SK-N-SH (cell line): ENCODE results near the gene TMCO4.

Source experiments
- EP300 ChIP-seq, 2 experiments: IDR thresholded peaks; 2 replicates each; pipeline versions ENCODE4 v1.4.0 to v1.6.1; 2012; ENCODE audit warnings: borderline replicate concordance in 1 of 2, low read depth in 1 of 2, low read length in 1 of 2
- MXI1 ChIP-seq: IDR thresholded peaks from 2 replicates; pipeline ENCODE4 v1.6.1; 2012; ENCODE audit warnings: mild to moderate bottlenecking, low read depth, low read length, improper control_type of control experiment
- SMC3 ChIP-seq: IDR thresholded peaks from 2 replicates; pipeline ENCODE4 v1.6.1; 2012; ENCODE audit warnings: low read depth, low read length, improper control_type of control experiment
- TAF1 ChIP-seq: IDR thresholded peaks from 2 replicates; pipeline ENCODE4 v1.6.1; 2012; ENCODE audit warnings: low read depth, mild to moderate bottlenecking, low read length, moderate library complexity, borderline replicate concordance
- TCF12 ChIP-seq: IDR thresholded peaks from 2 replicates; pipeline ENCODE4 v1.4.0; 2012
- YY1 ChIP-seq: IDR thresholded peaks from 2 replicates; pipeline ENCODE4 v1.4.0; 2012; ENCODE audit warnings: low read depth, mild to moderate bottlenecking
- TF ChIP-seq, protein P1 (sequence below): fragments of 200-600 bp; sonication (generic); IDR thresholded peaks from 2 replicates; pipeline ENCODE4 v1.6.1; 2017; ENCODE audit warnings: antibody characterized with exemption, mild to moderate bottlenecking, moderate library complexity
- TF ChIP-seq, protein P2 (sequence below): IDR thresholded peaks from 2 replicates; pipeline ENCODE4 v1.4.0; 2012; ENCODE audit warnings: low read depth

DNA sequence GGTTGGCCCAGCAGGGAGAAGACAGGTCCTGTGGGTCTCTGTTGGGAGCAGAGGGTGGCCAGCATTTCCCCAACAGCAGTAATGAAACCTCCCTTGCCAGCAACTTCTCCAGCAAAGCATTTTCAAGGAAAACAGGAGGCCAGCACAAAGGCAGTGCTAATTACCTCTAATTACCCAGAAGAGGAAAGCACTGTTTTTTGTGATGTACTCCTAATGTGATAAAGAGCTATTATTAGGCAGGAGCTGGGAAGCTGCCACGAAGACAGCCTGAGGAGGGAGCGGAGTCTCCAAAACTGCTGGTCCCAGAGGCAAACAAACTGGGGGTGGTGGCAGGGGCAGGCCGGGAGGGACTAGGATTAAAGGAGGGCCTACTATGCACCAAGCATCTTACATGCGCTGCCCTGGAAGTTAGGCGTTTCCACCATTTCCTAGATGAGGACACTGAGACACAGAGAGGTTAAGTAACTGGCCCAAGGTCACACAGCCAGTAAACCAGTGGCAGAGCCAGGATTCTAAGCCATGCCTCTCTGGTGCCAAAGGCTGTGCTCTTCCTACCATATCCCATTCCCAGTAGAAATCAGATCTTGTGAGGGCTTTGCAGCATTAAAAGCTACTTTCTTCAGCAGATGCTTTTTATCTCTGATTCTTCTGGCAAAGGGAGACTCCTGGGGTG, 110.5 kb downstream of the TMCO4 start:
- TF ChIP-seq YY1 = no peak
- TF ChIP-seq, protein P1, sequence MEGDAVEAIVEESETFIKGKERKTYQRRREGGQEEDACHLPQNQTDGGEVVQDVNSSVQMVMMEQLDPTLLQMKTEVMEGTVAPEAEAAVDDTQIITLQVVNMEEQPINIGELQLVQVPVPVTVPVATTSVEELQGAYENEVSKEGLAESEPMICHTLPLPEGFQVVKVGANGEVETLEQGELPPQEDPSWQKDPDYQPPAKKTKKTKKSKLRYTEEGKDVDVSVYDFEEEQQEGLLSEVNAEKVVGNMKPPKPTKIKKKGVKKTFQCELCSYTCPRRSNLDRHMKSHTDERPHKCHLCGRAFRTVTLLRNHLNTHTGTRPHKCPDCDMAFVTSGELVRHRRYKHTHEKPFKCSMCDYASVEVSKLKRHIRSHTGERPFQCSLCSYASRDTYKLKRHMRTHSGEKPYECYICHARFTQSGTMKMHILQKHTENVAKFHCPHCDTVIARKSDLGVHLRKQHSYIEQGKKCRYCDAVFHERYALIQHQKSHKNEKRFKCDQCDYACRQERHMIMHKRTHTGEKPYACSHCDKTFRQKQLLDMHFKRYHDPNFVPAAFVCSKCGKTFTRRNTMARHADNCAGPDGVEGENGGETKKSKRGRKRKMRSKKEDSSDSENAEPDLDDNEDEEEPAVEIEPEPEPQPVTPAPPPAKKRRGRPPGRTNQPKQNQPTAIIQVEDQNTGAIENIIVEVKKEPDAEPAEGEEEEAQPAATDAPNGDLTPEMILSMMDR = no peak
- no peak for TF ChIP-seq MXI1
- TF ChIP-seq, protein P2, sequence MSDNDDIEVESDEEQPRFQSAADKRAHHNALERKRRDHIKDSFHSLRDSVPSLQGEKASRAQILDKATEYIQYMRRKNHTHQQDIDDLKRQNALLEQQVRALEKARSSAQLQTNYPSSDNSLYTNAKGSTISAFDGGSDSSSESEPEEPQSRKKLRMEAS = no peak
- TF ChIP-seq SMC3 = no peak
- no peak for TF ChIP-seq EP300 (IDR thresholded peaks at IDR 0.05; ENCODE audit: borderline replicate concordance in 1 of 2, low read depth in 1 of 2, low read length in 1 of 2)
- TF ChIP-seq TCF12 = no peak
- no peak for TF ChIP-seq TAF1
